Measurements from ENCODE around the gene RBM42. TPM values are rescaled to one million over a fixed set of nuclear protein-coding genes. Genes with fewer than 3 reads are reported as not detected.
A peak's percentile ranks its signal among the peaks of the same experiment; 100 is the strongest.

The RBM42 gene
- total RNA-seq, 2 donors from 2014 or later: 51.3 to 54.2 TPM

GRCh38 chr19:35671818-35672217 lies 43.0 kb downstream of the RBM42 start:
- no peak for DNase-seq
- no peak for ATAC-seq
- intact Hi-C loops (cut with DNase I): no loop called here

GRCh38 chr19:35673121-35673804 lies 44.4 kb downstream of the RBM42 start:
- DNase-seq: peak; percentile 65
- intact Hi-C loops (cut with DNase I): no loop called here
- peak; percentile 71 to 93 for ATAC-seq

GRCh38 chr19:35675589-35676140 lies 46.8 kb downstream of the RBM42 start:
- ATAC-seq: no peak
- intact Hi-C loops (cut with DNase I): no loop called here
- DNase-seq: no peak

Other genes starting within 250 kb of the RBM42 start
- gene FFAR2, start 180.8 kb upstream of the RBM42 start, total RNA-seq: under 1 TPM; 0.44 to 0.47 TPM
- gene KRTDAP, start 138.6 kb upstream of the RBM42 start, total RNA-seq: not detected
- gene DMKN, start 115.4 kb upstream of the RBM42 start, total RNA-seq: 1 to 10 TPM; 7.5 to 7.6 TPM
- gene SBSN, start 100.7 kb upstream of the RBM42 start, total RNA-seq: not detected
- not detected for gene GAPDHS, start 95.6 kb upstream of the RBM42 start, total RNA-seq
- gene TMEM147, start 83.4 kb upstream of the RBM42 start, total RNA-seq: 10 to 100 TPM; 78.1 to 87.5 TPM
- not detected for gene ATP4A, start 65.4 kb upstream of the RBM42 start, total RNA-seq
- gene PMIS2, start 42.9 kb upstream of the RBM42 start, total RNA-seq: not detected
- 1 to 10 TPM; 3.8 to 4.2 TPM for gene HAUS5, start 16.3 kb upstream of the RBM42 start, total RNA-seq
- under 1 TPM; 0.29 to 0.88 TPM for gene ETV2, start 12.7 kb downstream of the RBM42 start, total RNA-seq
- gene COX6B1, start 19.3 kb downstream of the RBM42 start, total RNA-seq: 1,000 to 10,000 TPM in 1 of 2 donors, 100 to 1,000 TPM in 1; 934 to 1,059 TPM
- not detected for gene UPK1A, start 37.5 kb downstream of the RBM42 start, total RNA-seq
- not detected for gene ZBTB32, start 75.5 kb downstream of the RBM42 start, total RNA-seq
- 10 to 100 TPM; 15.4 to 17.1 TPM for gene KMT2B, start 89.0 kb downstream of the RBM42 start, total RNA-seq
- 1 to 10 TPM; 6.5 to 7.0 TPM for gene IGFLR1, start 113.4 kb downstream of the RBM42 start, total RNA-seq
- 10 to 100 TPM; 17.7 to 21.6 TPM for gene U2AF1L4, start 116.4 kb downstream of the RBM42 start, total RNA-seq
- 10 to 100 TPM; 41.7 to 46.6 TPM for gene PSENEN, start 116.6 kb downstream of the RBM42 start, total RNA-seq
- gene LIN37, start 119.5 kb downstream of the RBM42 start, total RNA-seq: 1 to 10 TPM; 7.5 to 8.1 TPM
- gene HSPB6, start 128.0 kb downstream of the RBM42 start, total RNA-seq: 100 to 1,000 TPM; 210 to 251 TPM
- 1 to 10 TPM; 6.8 to 8.4 TPM for gene PROSER3, start 129.1 kb downstream of the RBM42 start, total RNA-seq
- gene ARHGAP33, start 146.5 kb downstream of the RBM42 start, total RNA-seq: 1 to 10 TPM; 2.4 to 2.7 TPM
- gene PRODH2, start 183.8 kb downstream of the RBM42 start, total RNA-seq: not detected
- gene NPHS1, start 223.5 kb downstream of the RBM42 start, total RNA-seq: not detected
- under 1 TPM in 1 of 2 donors, not detected in 1; 0.06 TPM for gene KIRREL2, start 227.9 kb downstream of the RBM42 start, total RNA-seq
- gene APLP1, start 239.5 kb downstream of the RBM42 start, total RNA-seq: 10 to 100 TPM; 11.3 to 17.0 TPM

Measured in left cardiac atrium (tissue), 4 donors.